Coronary artery (tissue), 2 donors: ENCODE results near the gene EXTL1.

Source experiments
- DNase-seq: peaks from one replicate; pipeline ENCODE4 v3.0.0-alpha.2; 2017; ENCODE audit warnings: low spot score
- H3K27ac ChIP-seq, 2 donors: fragments of 200-600 bp; sonication (generic); one replicate each; pipeline ENCODE4 v1.5.1; 2016 to 2019
- H3K4me3 ChIP-seq: fragments of 200-600 bp; sonication (generic); 2 replicates; pipeline ENCODE4 v1.5.1; 2016; ENCODE audit warnings: mild to moderate bottlenecking, moderate library complexity
- CTCF ChIP-seq: fragments of 200-600 bp; sonication (generic); IDR thresholded peaks from one replicate; pipeline ENCODE4 v1.5.1; 2019; ENCODE audit warnings: antibody characterized with exemption

EXTL1 gene

DNA sequence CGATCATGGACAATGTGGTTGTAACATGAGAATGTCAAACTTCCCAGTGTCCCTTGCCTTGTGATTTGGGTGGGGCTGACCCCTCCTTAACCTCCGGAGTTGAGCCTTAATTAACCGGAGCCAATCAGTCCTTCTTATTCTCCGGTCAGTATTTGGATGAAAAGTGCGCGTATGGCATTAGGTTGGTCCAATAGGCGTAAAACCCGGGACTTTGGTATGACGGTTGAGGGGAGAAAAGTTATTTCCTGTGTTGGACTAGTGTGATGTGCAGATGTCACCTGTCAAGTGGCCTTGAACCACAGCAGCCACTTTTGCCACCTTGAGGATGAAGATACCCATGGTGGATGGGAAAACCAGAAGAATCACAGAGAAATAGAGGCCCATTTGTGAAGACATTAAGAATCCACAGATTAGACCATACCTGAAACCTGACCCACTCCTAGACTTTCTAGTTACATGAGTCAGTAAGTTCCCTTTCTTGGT lies 28.8 kb upstream of the EXTL1 start:
- no peak overlapping the region for H3K27ac ChIP-seq
- TF ChIP-seq CTCF: no peak
- no peak for DNase-seq

DNA sequence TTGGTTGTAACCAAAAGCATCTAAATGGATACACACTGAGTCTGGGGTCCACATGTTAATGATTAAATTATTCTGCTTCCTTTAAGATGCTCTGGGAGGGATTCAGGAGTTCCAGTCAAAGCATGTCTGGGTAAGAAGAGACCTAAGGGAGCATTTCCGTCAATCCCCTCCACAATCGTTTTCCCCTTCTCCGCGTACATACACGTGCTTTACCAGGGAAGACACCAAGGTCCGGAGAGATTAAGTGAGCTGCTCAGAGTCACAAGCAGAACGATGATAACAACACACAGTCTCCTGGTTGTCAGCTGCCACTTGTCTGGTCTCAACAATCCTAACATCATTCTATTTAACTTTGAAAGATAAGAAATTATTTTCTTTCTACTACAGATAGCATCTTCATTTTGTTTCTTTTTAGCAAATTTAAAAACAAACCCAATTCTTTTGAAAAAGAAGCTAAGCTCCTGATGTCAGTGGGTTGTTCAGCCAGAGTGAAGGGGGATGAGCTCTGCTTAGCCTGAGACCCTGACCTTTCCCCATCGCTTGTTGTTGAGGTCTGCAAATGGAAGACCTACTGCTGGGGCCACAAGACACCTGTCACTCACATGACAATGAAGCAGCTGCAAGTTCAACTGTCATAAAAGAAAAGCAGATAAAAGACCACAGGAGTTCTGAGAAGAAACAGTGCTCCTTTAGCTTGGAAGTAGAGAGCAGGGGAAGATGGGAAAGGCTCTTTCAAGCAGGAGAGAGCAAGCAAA lies 28.2 kb upstream of the EXTL1 start:
- H3K27ac ChIP-seq: no peak overlapping the region
- DNase-seq: no peak
- no peak overlapping the region for H3K4me3 ChIP-seq
- TF ChIP-seq CTCF: no peak

More for the DNA sequence above, 28.8 kb upstream of the EXTL1 start:
- no peak overlapping the region for H3K4me3 ChIP-seq

GRCh38 chr1:25994402-25995150 lies 27.0 kb upstream of the EXTL1 start:
- DNase-seq: no peak
- Histone ChIP-seq H3K27ac (no peak overlapping the region), H3K4me3 (no peak overlapping the region)
- no peak for TF ChIP-seq CTCF

- Histone ChIP-seq H3K27ac (peak overlapping the region; percentile 63 to 90), H3K4me3 (peak overlapping the region; percentile 81)
- no peak for DNase-seq
- no peak for TF ChIP-seq CTCF
These were observed 24.4 kb upstream of the EXTL1 start for GRCh38 chr1:25996966-25997827.

DNA sequence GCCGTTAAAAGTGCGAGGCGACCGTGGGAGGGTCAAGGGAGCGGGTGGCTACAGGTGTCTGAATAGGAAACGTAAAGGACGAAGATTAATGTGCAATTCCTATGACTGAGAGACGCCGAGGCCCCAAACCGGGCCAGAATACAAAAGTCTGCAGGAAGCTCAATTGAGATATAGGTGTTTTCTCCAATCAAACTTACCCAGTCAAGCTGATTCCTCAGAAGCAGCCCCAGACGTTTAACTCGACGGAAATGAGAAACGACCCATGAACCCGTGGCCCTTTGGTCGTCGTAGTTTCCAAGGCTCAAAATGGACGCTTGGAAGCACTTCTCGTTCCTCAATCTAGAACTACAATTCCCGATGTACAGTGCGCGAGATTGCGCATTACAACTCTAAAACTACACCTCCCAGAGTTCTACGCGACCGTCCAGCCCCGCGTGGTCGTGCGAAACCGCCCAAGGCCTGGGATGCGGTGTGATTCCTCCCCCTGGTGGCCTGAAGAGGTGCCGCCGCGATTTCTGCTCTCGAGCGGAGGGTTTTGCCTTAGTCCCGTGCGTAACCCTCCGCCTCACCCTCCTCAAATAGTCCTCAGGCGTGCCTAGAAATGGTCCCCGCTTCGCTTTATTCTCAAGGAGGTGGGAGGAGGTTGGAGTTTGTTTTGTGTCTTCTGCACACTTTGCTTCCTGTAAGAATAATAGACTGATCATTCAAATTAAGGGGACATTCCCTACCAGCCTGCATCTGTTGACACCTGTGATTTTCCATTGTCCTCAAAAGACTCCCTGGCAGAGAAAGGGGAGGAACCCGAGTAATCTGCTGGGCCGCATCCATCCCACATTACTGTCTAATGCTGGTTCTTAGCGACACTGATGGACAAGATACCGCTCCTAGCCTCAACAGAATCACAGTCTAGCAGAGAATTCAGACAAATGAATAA lies 23.5 kb upstream of the EXTL1 start, which contains the start of gene PAFAH2:
Gene PAFAH2, minus strand, starts transcription at position 236 of the 934 bp plus-strand sequence. CDS start 7,247 bp downstream, outside the sequence.
- H3K27ac ChIP-seq: peak within 1 kb of the TSS; percentile 63 to 90
- peak; percentile 97 for DNase-seq
- peak; percentile 94 for TF ChIP-seq CTCF
- H3K4me3 ChIP-seq: peak within 1 kb of the TSS; percentile 81
